ENCODE results near the gene INF2.
"Not testable (repeated sequence)": the region's sequence is repeated elsewhere in the genome, so short reads cannot be mapped to it uniquely, and the experiment has no call there.

Gene INF2

GRCh38 chr14:104689109-104689880 is at the start of gene INF2:
Gene INF2 (plus strand): TSS chr14:104689618. CDS start chr14:104701366, 11,748 bp downstream.
- peak; percentile 35 to 49 for DNase-seq

- peak; percentile 24 to 32 for DNase-seq
Measured at GRCh38 chr14:104639885-104640548, 49.4 kb upstream of the INF2 start.

- no peak for DNase-seq
Measured at GRCh38 chr14:104640681-104641080, 48.7 kb upstream of the INF2 start.

- DNase-seq = no peak
Measured at GRCh38 chr14:104641753-104642539, 47.5 kb upstream of the INF2 start.

GRCh38 chr14:104642540-104642868 is 46.9 kb upstream of the INF2 start:
- DNase-seq = no peak

- no peak for DNase-seq
Measured at GRCh38 chr14:104643306-104643705, 46.1 kb upstream of the INF2 start.

- no peak for DNase-seq
Measured at GRCh38 chr14:104644091-104644635, 45.3 kb upstream of the INF2 start.

- no peak for DNase-seq
Measured at GRCh38 chr14:104644656-104645378, 44.6 kb upstream of the INF2 start.

GRCh38 chr14:104647467-104648043 is 41.9 kb upstream of the INF2 start:
- DNase-seq = no peak

GRCh38 chr14:104650057-104650980 is 39.1 kb upstream of the INF2 start:
- peak; percentile 57 to 63 for DNase-seq

- no peak for DNase-seq
Measured at GRCh38 chr14:104650981-104651875, 38.2 kb upstream of the INF2 start.

- no peak for DNase-seq
Measured at GRCh38 chr14:104651876-104652260, 37.5 kb upstream of the INF2 start.

GRCh38 chr14:104652386-104652785 is 37.0 kb upstream of the INF2 start:
- no peak for DNase-seq

GRCh38 chr14:104653130-104653920 is 36.1 kb upstream of the INF2 start:
- DNase-seq = not testable (repeated sequence)

GRCh38 chr14:104654119-104654518 is 35.3 kb upstream of the INF2 start:
- DNase-seq = no peak

- no peak for DNase-seq
Measured at GRCh38 chr14:104655128-104655848, 34.1 kb upstream of the INF2 start.

GRCh38 chr14:104656014-104656714 is 33.3 kb upstream of the INF2 start:
- no peak for DNase-seq

- no peak for DNase-seq
Measured at GRCh38 chr14:104657101-104657524, 32.3 kb upstream of the INF2 start.
